Mononuclear cell (primary cell): ENCODE measurements around the gene THEMIS. TPM values are rescaled to one million over a fixed set of nuclear protein-coding genes. Genes with fewer than 3 reads are reported as not detected.
"Not testable (repeated sequence)": the region's sequence is repeated elsewhere in the genome, so short reads cannot be mapped to it uniquely, and the experiment has no call there.

Experiments used
- H3K27me3 ChIP-seq: 2 replicates; pipeline ENCODE4 v1.6.0; 2011; ENCODE audit warnings: low read length, control low read depth; ENCODE audit not compliant: insufficient read depth
- H3K4me1 ChIP-seq: 2 replicates; pipeline ENCODE4 v1.5.1; 2011; ENCODE audit warnings: mild to moderate bottlenecking, low read length, control low read depth; ENCODE audit not compliant: insufficient read depth
- H3K4me3 ChIP-seq: 2 replicates; pipeline ENCODE4 v1.5.1; 2011; ENCODE audit warnings: mild to moderate bottlenecking, low read length, moderate library complexity
- H3K9me3 ChIP-seq: 2 replicates; pipeline ENCODE4 v1.5.1; 2011; ENCODE audit warnings: low read depth, mild to moderate bottlenecking, control low read depth, low read length
- total RNA-seq: library from RNA; depleted of rRNA; stranded (reverse); fragments of >200 nt; gene quantifications from one replicate; pipeline ENCODE4 v1.2.3, GENCODE V29; 2012

THEMIS gene, protein sequence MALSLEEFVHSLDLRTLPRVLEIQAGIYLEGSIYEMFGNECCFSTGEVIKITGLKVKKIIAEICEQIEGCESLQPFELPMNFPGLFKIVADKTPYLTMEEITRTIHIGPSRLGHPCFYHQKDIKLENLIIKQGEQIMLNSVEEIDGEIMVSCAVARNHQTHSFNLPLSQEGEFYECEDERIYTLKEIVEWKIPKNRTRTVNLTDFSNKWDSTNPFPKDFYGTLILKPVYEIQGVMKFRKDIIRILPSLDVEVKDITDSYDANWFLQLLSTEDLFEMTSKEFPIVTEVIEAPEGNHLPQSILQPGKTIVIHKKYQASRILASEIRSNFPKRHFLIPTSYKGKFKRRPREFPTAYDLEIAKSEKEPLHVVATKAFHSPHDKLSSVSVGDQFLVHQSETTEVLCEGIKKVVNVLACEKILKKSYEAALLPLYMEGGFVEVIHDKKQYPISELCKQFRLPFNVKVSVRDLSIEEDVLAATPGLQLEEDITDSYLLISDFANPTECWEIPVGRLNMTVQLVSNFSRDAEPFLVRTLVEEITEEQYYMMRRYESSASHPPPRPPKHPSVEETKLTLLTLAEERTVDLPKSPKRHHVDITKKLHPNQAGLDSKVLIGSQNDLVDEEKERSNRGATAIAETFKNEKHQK
- total RNA-seq, result 25.0 TPM

- H3K4me1 ChIP-seq, result peaks cover 5% of the 10 kb centered on the region
- H3K27me3 ChIP-seq, result no peaks in the 10 kb centered on the region
- no peaks in the 10 kb centered on the region for H3K9me3 ChIP-seq
- H3K4me3 ChIP-seq, result peak within 1 kb of the TSS; percentile 46
Observed at GRCh38 chr6:127900935-127901334, at the start of gene THEMIS. TSS of gene THEMIS (minus strand) at chr6:127901058. CDS start at chr6:127900932, 126 bp downstream.

- Histone ChIP-seq H3K9me3 (no peaks in the 10 kb centered on the region), H3K4me3 (no peak overlapping the region), H3K27me3 (no peaks in the 10 kb centered on the region), H3K4me1 (peaks cover 20% of the 10 kb centered on the region)
Observed at GRCh38 chr6:127949251-127949650, 48.4 kb upstream of the THEMIS start.

DNA sequence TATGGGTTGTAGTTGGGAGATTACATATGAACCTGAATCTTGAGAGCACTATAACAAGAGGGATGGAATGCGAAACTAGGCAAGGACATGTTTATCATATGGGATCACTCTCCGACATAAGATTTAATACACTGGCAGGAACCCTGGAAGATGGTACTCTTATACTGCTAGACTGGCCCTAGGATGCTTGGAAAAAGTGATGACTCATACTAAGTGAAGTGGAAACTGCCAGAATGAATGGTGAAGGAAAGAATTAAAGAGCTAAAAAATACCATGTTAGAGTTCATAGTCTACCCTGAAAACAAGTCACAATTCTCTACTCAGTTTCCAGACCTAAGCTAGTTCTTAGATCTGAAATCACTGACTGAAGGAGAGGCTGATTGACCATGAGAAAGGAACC, 45.5 kb upstream of the THEMIS start:
- H3K27me3 ChIP-seq, result no peaks in the 10 kb centered on the region
- peaks cover 11% of the 10 kb centered on the region for H3K4me1 ChIP-seq
- no peak overlapping the region for H3K4me3 ChIP-seq

GRCh38 chr6:127945434-127946097, 44.7 kb upstream of the THEMIS start:
- Histone ChIP-seq H3K4me3 (no peak overlapping the region), H3K27me3 (no peaks in the 10 kb centered on the region), H3K4me1 (peaks cover 4% of the 10 kb centered on the region), H3K9me3 (no peaks in the 10 kb centered on the region)

More for the DNA sequence above, 45.5 kb upstream of the THEMIS start:
- H3K9me3 ChIP-seq, result no peaks in the 10 kb centered on the region

DNA sequence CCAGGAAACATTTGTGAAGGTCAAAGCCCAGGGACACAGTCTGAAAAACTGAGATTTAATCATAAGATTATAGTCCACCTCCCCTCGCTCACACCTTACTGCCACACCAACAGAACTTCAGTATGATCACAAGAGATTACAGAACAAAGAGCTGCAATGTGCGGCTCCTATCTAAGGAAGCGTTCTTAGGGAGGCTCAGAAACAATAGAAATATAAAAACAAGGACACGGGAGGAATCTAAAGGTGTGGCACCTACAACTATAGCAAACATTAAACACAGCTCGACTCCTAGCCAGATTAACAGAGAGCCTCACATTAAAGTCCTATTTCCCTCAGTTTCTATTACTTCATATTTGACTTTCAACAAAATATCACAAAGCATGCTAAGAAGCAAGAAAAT, 40.4 kb upstream of the THEMIS start:
- Histone ChIP-seq H3K4me3 (no peak overlapping the region), H3K27me3 (no peaks in the 10 kb centered on the region), H3K4me1 (peaks cover 3% of the 10 kb centered on the region), H3K9me3 (no peaks in the 10 kb centered on the region)

DNA sequence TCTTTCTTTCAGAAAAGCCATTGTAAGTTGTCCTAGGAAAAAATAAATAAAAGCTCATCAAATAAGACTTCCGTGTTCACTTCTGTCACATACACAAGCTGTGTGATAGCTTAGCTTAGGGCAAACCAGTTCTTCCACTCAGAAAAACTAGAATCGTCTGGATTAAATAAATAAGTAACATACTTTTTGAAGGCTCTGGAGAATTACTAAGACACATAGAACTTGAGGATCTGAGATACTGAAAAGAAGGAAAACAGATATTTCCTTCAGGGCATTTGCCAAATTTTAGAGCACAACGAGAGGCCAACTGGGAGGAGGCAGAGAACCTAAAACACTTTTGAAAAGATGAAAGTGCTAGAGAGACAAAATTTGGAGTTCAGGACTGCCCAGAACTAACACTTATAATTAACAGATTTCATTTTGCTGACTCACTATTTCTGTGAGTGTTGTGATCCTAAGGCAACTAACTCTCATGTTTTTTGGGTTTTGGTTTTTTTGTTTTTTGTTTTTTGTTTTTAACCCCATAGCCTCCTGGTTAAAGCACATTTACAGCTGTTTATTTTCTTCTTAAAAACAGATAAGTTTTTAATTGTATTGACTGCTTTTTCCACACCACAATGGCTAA, 38.7 kb upstream of the THEMIS start:
- H3K9me3 ChIP-seq, result no peaks in the 10 kb centered on the region

DNA sequence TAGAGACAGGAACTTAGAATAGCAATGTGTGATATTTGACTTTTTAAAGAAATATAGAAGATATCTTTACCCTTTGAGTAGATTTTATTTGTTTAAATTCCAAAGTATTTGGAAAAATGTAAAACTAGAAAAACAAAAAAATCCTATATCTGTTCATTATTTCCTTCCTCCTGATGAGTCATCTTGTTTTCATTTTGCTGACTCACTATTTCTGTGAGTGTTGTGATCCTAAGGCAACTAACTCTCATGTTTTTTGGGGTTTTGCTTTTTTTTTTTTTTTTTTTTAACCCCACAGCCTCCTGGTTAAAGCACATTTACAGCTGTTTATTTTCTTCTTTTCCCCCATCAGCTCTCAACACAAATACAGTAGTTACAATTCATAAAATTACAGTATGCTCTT, 37.8 kb upstream of the THEMIS start:
- no peaks in the 10 kb centered on the region for H3K9me3 ChIP-seq
- H3K4me1 ChIP-seq, result peaks cover 3% of the 10 kb centered on the region
- no peaks in the 10 kb centered on the region for H3K27me3 ChIP-seq
- no peak overlapping the region for H3K4me3 ChIP-seq

More for the DNA sequence above, 38.7 kb upstream of the THEMIS start:
- H3K4me3 ChIP-seq, result no peak overlapping the region
- H3K4me1 ChIP-seq, result peaks cover 3% of the 10 kb centered on the region
- no peaks in the 10 kb centered on the region for H3K27me3 ChIP-seq

GRCh38 chr6:127937747-127938146, 36.9 kb upstream of the THEMIS start:
- Histone ChIP-seq H3K4me1 (peaks cover 3% of the 10 kb centered on the region), H3K4me3 (no peak overlapping the region), H3K9me3 (peaks cover 2% of the 10 kb centered on the region), H3K27me3 (no peaks in the 10 kb centered on the region)

GRCh38 chr6:127937102-127937501, 36.2 kb upstream of the THEMIS start:
- Histone ChIP-seq H3K27me3 (no peaks in the 10 kb centered on the region), H3K4me1 (peaks cover 3% of the 10 kb centered on the region), H3K4me3 (no peak overlapping the region), H3K9me3 (peaks cover 5% of the 10 kb centered on the region)

GRCh38 chr6:127934956-127935355, 34.1 kb upstream of the THEMIS start:
- Histone ChIP-seq H3K4me3 (no peak overlapping the region), H3K27me3 (no peaks in the 10 kb centered on the region), H3K4me1 (peaks cover 3% of the 10 kb centered on the region), H3K9me3 (peaks cover 5% of the 10 kb centered on the region)

- Histone ChIP-seq H3K27me3 (no peaks in the 10 kb centered on the region), H3K4me3 (no peak overlapping the region), H3K4me1 (peaks cover 3% of the 10 kb centered on the region), H3K9me3 (peaks cover 5% of the 10 kb centered on the region)
Observed at GRCh38 chr6:127933852-127934840, 33.3 kb upstream of the THEMIS start.

GRCh38 chr6:127933137-127933536, 32.3 kb upstream of the THEMIS start:
- H3K4me3 ChIP-seq, result no peak overlapping the region
- peaks cover 5% of the 10 kb centered on the region for H3K9me3 ChIP-seq

GRCh38 chr6:127932708-127933107, 31.9 kb upstream of the THEMIS start:
- Histone ChIP-seq H3K27me3 (no peaks in the 10 kb centered on the region), H3K4me3 (no peak overlapping the region), H3K9me3 (peaks cover 5% of the 10 kb centered on the region), H3K4me1 (no peaks in the 10 kb centered on the region)

More at GRCh38 chr6:127933137-127933536, 32.3 kb upstream of the THEMIS start:
- H3K27me3 ChIP-seq, result no peaks in the 10 kb centered on the region
- peaks cover 3% of the 10 kb centered on the region for H3K4me1 ChIP-seq

- not testable (repeated sequence) for H3K4me1 ChIP-seq, H3K27me3 ChIP-seq, H3K9me3 ChIP-seq, H3K4me3 ChIP-seq
Observed at GRCh38 chr6:127926441-127926840, 25.6 kb upstream of the THEMIS start.
